Mucosa of rectum (tissue), 2 donors: Measurements from ENCODE around the gene PPP1R26.
"Not testable (repeated sequence)": the region's sequence is repeated elsewhere in the genome, so short reads cannot be mapped to it uniquely, and the experiment has no call there.

Source experiments
- H3K27ac ChIP-seq, 2 donors: one replicate each; pipeline ENCODE4 v1.7.0; 2013; ENCODE audit warnings: inconsistent platforms in 2 of 2, low read depth in 2 of 2, low read length in 2 of 2
- H3K27me3 ChIP-seq, 2 donors: one replicate each; pipeline ENCODE4 v1.7.0; 2013; ENCODE audit warnings: low read length in 2 of 2; ENCODE audit not compliant: control insufficient read depth in 2 of 2, insufficient read depth in 2 of 2
- H3K36me3 ChIP-seq, 2 donors: one replicate each; pipeline ENCODE4 v1.7.0; 2013; ENCODE audit warnings: low read length in 2 of 2; ENCODE audit not compliant: control insufficient read depth in 2 of 2, insufficient read depth in 2 of 2
- H3K4me1 ChIP-seq, 2 donors: one replicate each; pipeline ENCODE4 v1.7.0; 2013; ENCODE audit warnings: low read length in 2 of 2, mild to moderate bottlenecking in 1 of 2; ENCODE audit not compliant: control insufficient read depth in 2 of 2, insufficient read depth in 2 of 2
- H3K4me3 ChIP-seq, 2 donors: one replicate each; pipeline ENCODE4 v1.7.0; 2013; ENCODE audit warnings: low read length in 2 of 2
- H3K9ac ChIP-seq, 2 donors: one replicate each; pipeline ENCODE4 v1.7.0; 2013; ENCODE audit warnings: low read length in 2 of 2, low read depth in 1 of 2, mild to moderate bottlenecking in 1 of 2
- H3K9me3 ChIP-seq, 2 donors: one replicate each; pipeline ENCODE4 v1.7.0; 2013; ENCODE audit warnings: low read length in 2 of 2; ENCODE audit not compliant: control insufficient read depth in 2 of 2
- donor health status: healthy.
- donor health status: Normal muscosa, but diverticular disease.

PPP1R26 gene

GRCh38 chr9:135479469-135480052 is at the start of gene PPP1R26:
Gene PPP1R26, plus strand, starts transcription at chr9:135479782. Its CDS starts 4,729 bp downstream, at chr9:135484511.
- Histone ChIP-seq H3K27ac (peak within 1 kb of the TSS; percentile 76 to 77), H3K9ac (peak within 1 kb of the TSS; percentile 60 to 84), H3K4me3 (peak within 1 kb of the TSS; percentile 73 to 84), H3K36me3 (peaks cover 5% of the 10 kb centered on the region in 2 donors), H3K4me1 (peaks cover 8 to 11% of the 10 kb centered on the region in 2 donors), H3K9me3 (no peaks in the 10 kb centered on the region), H3K27me3 (no peaks in the 10 kb centered on the region)

- Histone ChIP-seq H3K4me1 (no peaks in the 10 kb centered on the region), H3K9ac (no peak overlapping the region), H3K36me3 (no peaks in the 10 kb centered on the region), H3K27me3 (no peaks in the 10 kb centered on the region), H3K27ac (no peak overlapping the region), H3K4me3 (no peak overlapping the region), H3K9me3 (no peaks in the 10 kb centered on the region)
Observed at GRCh38 chr9:135437259-135437658, 42.3 kb upstream of the PPP1R26 start.

GRCh38 chr9:135437696-135438095 is 41.9 kb upstream of the PPP1R26 start:
- H3K4me1 ChIP-seq, H3K9me3 ChIP-seq, H3K4me3 ChIP-seq, H3K27ac ChIP-seq, H3K27me3 ChIP-seq, H3K9ac ChIP-seq, H3K36me3 ChIP-seq: not testable (repeated sequence)

GRCh38 chr9:135438581-135439232 is 40.9 kb upstream of the PPP1R26 start:
- not testable (repeated sequence) for H3K27me3 ChIP-seq, H3K27ac ChIP-seq, H3K36me3 ChIP-seq

GRCh38 chr9:135439514-135439913 is 40.1 kb upstream of the PPP1R26 start:
- H3K9me3 ChIP-seq, H3K9ac ChIP-seq, H3K27me3 ChIP-seq: not testable (repeated sequence)

More at GRCh38 chr9:135438581-135439232, 40.9 kb upstream of the PPP1R26 start:
- not testable (repeated sequence) for H3K9me3 ChIP-seq, H3K4me3 ChIP-seq, H3K4me1 ChIP-seq, H3K9ac ChIP-seq

GRCh38 chr9:135439916-135440315 is 39.7 kb upstream of the PPP1R26 start:
- H3K9ac ChIP-seq: no peak overlapping the region
- H3K4me1 ChIP-seq: no peaks in the 10 kb centered on the region
- no peak overlapping the region for H3K4me3 ChIP-seq
- no peaks in the 10 kb centered on the region for H3K36me3 ChIP-seq
- H3K27ac ChIP-seq: no peak overlapping the region
- H3K9me3 ChIP-seq: no peaks in the 10 kb centered on the region
- no peaks in the 10 kb centered on the region for H3K27me3 ChIP-seq

More at GRCh38 chr9:135439514-135439913, 40.1 kb upstream of the PPP1R26 start:
- H3K4me3 ChIP-seq, H3K27ac ChIP-seq, H3K36me3 ChIP-seq, H3K4me1 ChIP-seq: not testable (repeated sequence)

GRCh38 chr9:135440620-135441019 is 39.0 kb upstream of the PPP1R26 start:
- H3K27me3 ChIP-seq: no peaks in the 10 kb centered on the region
- H3K9me3 ChIP-seq: no peaks in the 10 kb centered on the region
- no peak overlapping the region for H3K27ac ChIP-seq
- H3K4me1 ChIP-seq: no peaks in the 10 kb centered on the region
- no peaks in the 10 kb centered on the region for H3K36me3 ChIP-seq
- no peak overlapping the region for H3K9ac ChIP-seq
- H3K4me3 ChIP-seq: no peak overlapping the region

GRCh38 chr9:135441105-135442071 is 38.2 kb upstream of the PPP1R26 start:
- H3K9ac ChIP-seq, H3K27me3 ChIP-seq, H3K4me1 ChIP-seq, H3K27ac ChIP-seq, H3K4me3 ChIP-seq, H3K9me3 ChIP-seq, H3K36me3 ChIP-seq: not testable (repeated sequence)

GRCh38 chr9:135442075-135442474 is 37.5 kb upstream of the PPP1R26 start:
- no peaks in the 10 kb centered on the region for H3K9me3 ChIP-seq
- no peak overlapping the region for H3K9ac ChIP-seq
- H3K27ac ChIP-seq: no peak overlapping the region
- H3K4me3 ChIP-seq: no peak overlapping the region
- no peaks in the 10 kb centered on the region for H3K36me3 ChIP-seq
- no peaks in the 10 kb centered on the region for H3K4me1 ChIP-seq
- H3K27me3 ChIP-seq: no peaks in the 10 kb centered on the region
